GM12878 (cell line): ENCODE data around the gene CCDC117. TPM values are rescaled to one million over a fixed set of nuclear protein-coding genes. Genes with fewer than 3 reads are reported as not detected.
A peak's percentile ranks its signal among the peaks of the same experiment; 100 is the strongest.

Source experiments
- ATF7 ChIP-seq: fragments of 450-650 bp; IDR thresholded peaks from 2 replicates; pipeline ENCODE4 v1.6.1; 2016; ENCODE audit warnings: low read depth, mild to moderate bottlenecking
- BHLHE40 ChIP-seq, 2 experiments: fragments of 450-650 bp in 1 of 2; IDR thresholded peaks; 2 replicates each; pipeline ENCODE4 v1.6.1; 2011 to 2017; ENCODE audit warnings: low read depth in 2 of 2, borderline replicate concordance in 1 of 2, improper control_type of control experiment in 1 of 2, low read length in 1 of 2, mild to moderate bottlenecking in 1 of 2
- EP300 ChIP-seq, 2 experiments: fragments of 150-350 bp in 1 of 2; IDR thresholded peaks; 2 replicates each; pipeline ENCODE4 v1.6.1; 2011 to 2012; ENCODE audit warnings: low read depth in 2 of 2, low read length in 2 of 2, borderline replicate concordance in 1 of 2, improper control_type of control experiment in 1 of 2, inconsistent platforms in 1 of 2; ENCODE audit not compliant: control insufficient read depth in 1 of 2
- MTA2 ChIP-seq: fragments of 450-650 bp; IDR thresholded peaks from 2 replicates; pipeline ENCODE4 v1.6.1; 2016; ENCODE audit warnings: low read depth, mild to moderate bottlenecking, moderate library complexity
- NFIC ChIP-seq: IDR thresholded peaks from 2 replicates; pipeline ENCODE4 v1.6.1; 2012; ENCODE audit warnings: low read depth, mild to moderate bottlenecking, inconsistent platforms, low read length, moderate library complexity
- NKRF ChIP-seq: fragments of 450-650 bp; conservative IDR thresholded peaks from 2 replicates; pipeline ENCODE4 v1.6.1; 2017; ENCODE audit warnings: mild to moderate bottlenecking, moderate library complexity
- PAX8 ChIP-seq: fragments of 450-650 bp; IDR thresholded peaks from 2 replicates; pipeline ENCODE4 v1.6.1; 2017; ENCODE audit warnings: mild to moderate bottlenecking, moderate library complexity
- PKNOX1 ChIP-seq: fragments of 450-650 bp; IDR thresholded peaks from 2 replicates; pipeline ENCODE4 v1.6.1; 2016; ENCODE audit warnings: mild to moderate bottlenecking
- RCOR1 ChIP-seq: conservative IDR thresholded peaks from 2 replicates; pipeline ENCODE4 v1.6.1; 2012; ENCODE audit warnings: low read depth, low read length, improper control_type of control experiment
- RELB ChIP-seq: fragments of 450-650 bp; IDR thresholded peaks from 2 replicates; pipeline ENCODE4 v1.6.1; 2017; ENCODE audit warnings: low read depth, mild to moderate bottlenecking, moderate library complexity
- RUNX3 ChIP-seq: IDR thresholded peaks from 2 replicates; pipeline ENCODE4 v1.6.1; 2012; ENCODE audit warnings: low read length, inconsistent platforms
- SMAD1 ChIP-seq: fragments of 450-650 bp; IDR thresholded peaks from 2 replicates; pipeline ENCODE4 v1.6.1; 2018; ENCODE audit warnings: mild to moderate bottlenecking, low read depth; ENCODE audit not compliant: partially characterized antibody
- TBL1XR1 ChIP-seq: IDR thresholded peaks from 2 replicates; pipeline ENCODE4 v1.6.1; 2012; ENCODE audit warnings: low read depth, low read length, improper control_type of control experiment
- ZNF217 ChIP-seq: fragments of 450-650 bp; IDR thresholded peaks from 2 replicates; pipeline ENCODE4 v1.6.1; 2017; ENCODE audit warnings: antibody characterized with exemption, mild to moderate bottlenecking
- ZNF24 ChIP-seq: fragments of 450-650 bp; IDR thresholded peaks from 2 replicates; pipeline ENCODE4 v1.6.1; 2017; ENCODE audit warnings: antibody characterized with exemption, mild to moderate bottlenecking
- polyA plus RNA-seq, 11 experiments: library from polyadenylated mRNA; depleted of rRNA in 4 of 11; unstranded in 6 of 11; stranded (reverse) in 5 of 11; fragments of >200 nt; fragmentation: Nextera tagmentation in 4 of 11; fragmentation: Illumina TruSeq in 1 of 11; extraction: Ambion mirVana in 4 of 11; extraction: Trizol in 1 of 11; gene quantifications; 1 replicate in 1 of 11; 2 replicates in 10 of 11; pipeline versions ENCODE4 v1.2.1 to v1.2.3, GENCODE V29; 2011 to 2016; ENCODE audit warnings: inconsistent platforms in 2 of 11, missing spikeins in 2 of 11, low read depth in 1 of 11
- total RNA-seq, 4 experiments: library from RNA; depleted of rRNA in 3 of 4; stranded (reverse); fragments of >200 nt in 3 of 4; fragmentation: Illumina TruSeq in 1 of 4; extraction: Trizol in 1 of 4; gene quantifications; 2 replicates each; pipeline versions ENCODE4 v1.2.1 to v1.2.3, GENCODE V29; 2013 to 2021
- TF ChIP-seq, protein P1 (sequence below): fragments of 450-650 bp; IDR thresholded peaks from 2 replicates; pipeline ENCODE4 v1.6.1; 2017; ENCODE audit warnings: mild to moderate bottlenecking, low read depth, inconsistent platforms; ENCODE audit not compliant: poor library complexity, severe bottlenecking

CCDC117 gene
- total and polyA plus RNA-seq, 10 of the 15 experiments (the other 5 are each of a cell fraction or from before 2014, with no cell fraction given) = 6.3 to 32.2 (median 20.6) TPM

GRCh38 chr22:28773461-28773867, 969 bp downstream of the CCDC117 start (continued):
- peak; percentile 95 for TF ChIP-seq RUNX3
- TF ChIP-seq MTA2 = peak; percentile 80
- TF ChIP-seq RCOR1 = no peak
- TF ChIP-seq ATF7 = peak; percentile 68
- peak; percentile 62 for TF ChIP-seq RELB
- peak; percentile 13; the same call in 1 of the 2 replicates for TF ChIP-seq ZNF217
- TF ChIP-seq, protein P1, sequence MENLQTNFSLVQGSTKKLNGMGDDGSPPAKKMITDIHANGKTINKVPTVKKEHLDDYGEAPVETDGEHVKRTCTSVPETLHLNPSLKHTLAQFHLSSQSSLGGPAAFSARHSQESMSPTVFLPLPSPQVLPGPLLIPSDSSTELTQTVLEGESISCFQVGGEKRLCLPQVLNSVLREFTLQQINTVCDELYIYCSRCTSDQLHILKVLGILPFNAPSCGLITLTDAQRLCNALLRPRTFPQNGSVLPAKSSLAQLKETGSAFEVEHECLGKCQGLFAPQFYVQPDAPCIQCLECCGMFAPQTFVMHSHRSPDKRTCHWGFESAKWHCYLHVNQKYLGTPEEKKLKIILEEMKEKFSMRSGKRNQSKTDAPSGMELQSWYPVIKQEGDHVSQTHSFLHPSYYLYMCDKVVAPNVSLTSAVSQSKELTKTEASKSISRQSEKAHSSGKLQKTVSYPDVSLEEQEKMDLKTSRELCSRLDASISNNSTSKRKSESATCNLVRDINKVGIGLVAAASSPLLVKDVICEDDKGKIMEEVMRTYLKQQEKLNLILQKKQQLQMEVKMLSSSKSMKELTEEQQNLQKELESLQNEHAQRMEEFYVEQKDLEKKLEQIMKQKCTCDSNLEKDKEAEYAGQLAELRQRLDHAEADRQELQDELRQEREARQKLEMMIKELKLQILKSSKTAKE = peak; percentile 71
- peak; percentile 51 for TF ChIP-seq SMAD1
- 0 out of 4 replicates have a peak, but pooled peaks of 1 of the 2 experiments have one; percentile 27 for TF ChIP-seq EP300 (IDR thresholded peaks at IDR 0.05; ENCODE audit: borderline replicate concordance in 1 of 2, control insufficient read depth in 1 of 2, low read depth in 2 of 2, low read length in 2 of 2)
- TF ChIP-seq BHLHE40 (IDR thresholded peaks at IDR 0.05; ENCODE audit: borderline replicate concordance in 1 of 2, low read depth in 2 of 2, low read length in 1 of 2) = peak; percentile 12 to 20; a peak in 1 of 4 replicates
- TF ChIP-seq PAX8 = no peak
- peak; percentile 50 for TF ChIP-seq NFIC
- TF ChIP-seq TBL1XR1 = 0 out of 2 replicates have a peak, but pooled peaks have one; percentile 41
- peak; percentile 9; the same call in 1 of the 2 replicates for TF ChIP-seq ZNF24
- TF ChIP-seq NKRF = no peak
- TF ChIP-seq PKNOX1 = no peak
